Activated T-cell treated with anti-CD3 and anti-CD28 coated beads, Interleukin-2, amount 50 U/mL, for 72 hours (primary cell): ENCODE data around the gene ZNF775. TPM values are rescaled to one million over a fixed set of nuclear protein-coding genes. Genes with fewer than 3 reads are reported as not detected.
A peak's percentile ranks its signal among the peaks of the same experiment; 100 is the strongest.

Source experiments
- ATAC-seq, 2 donors: fragments of 150-1000 bp; cut with Tn5 transposase; replicated peaks in 1 of 2; 2 replicates each; pipeline ENCODE4 v1.10.0; 2021; ENCODE audit warnings: moderate library complexity in 2 of 2, mild to moderate bottlenecking in 1 of 2
- DNase-seq, 2 donors: peaks; one replicate each; pipeline ENCODE4 v3.0.0; 2021 to 2022; ENCODE audit warnings: mixed read lengths in 1 of 2
- H3K27ac Mint-ChIP-seq: one replicate; pipeline ENCODE4 v1.8.0; 2022; ENCODE audit warnings: mild to moderate bottlenecking, moderate library complexity, mixed read lengths
- H3K27me3 Mint-ChIP-seq: one replicate; pipeline ENCODE4 v1.8.0; 2022; ENCODE audit warnings: low read depth, mixed read lengths
- H3K36me3 Mint-ChIP-seq, 2 donors: one replicate each; pipeline ENCODE4 v1.8.0; 2022; ENCODE audit warnings: mixed read lengths in 2 of 2, mild to moderate bottlenecking in 1 of 2; ENCODE audit not compliant: insufficient read depth in 2 of 2
- H3K4me1 Mint-ChIP-seq: one replicate; pipeline ENCODE4 v1.8.0; 2022; ENCODE audit warnings: low read depth, mixed read lengths
- H3K4me3 Mint-ChIP-seq, 2 donors: one replicate each; pipeline ENCODE4 v1.8.0; 2022; ENCODE audit warnings: mild to moderate bottlenecking in 2 of 2, mixed read lengths in 2 of 2, moderate library complexity in 2 of 2
- H3K9me3 Mint-ChIP-seq, 2 donors: one replicate each; pipeline ENCODE4 v1.8.0; 2022; ENCODE audit warnings: mixed read lengths in 2 of 2
- total RNA-seq, 2 donors: library from RNA; stranded (reverse); gene quantifications; one replicate each; pipeline ENCODE4 v1.2.3, GENCODE V29; 2022

ZNF775 gene
- total RNA-seq, 2 donors from 2014 or later = 6.5 to 8.2 TPM

- Mint-ChIP-seq H3K27me3 (no peaks in the 10 kb centered on the region), H3K4me3 (no peak overlapping the region), H3K27ac (no peak overlapping the region), H3K9me3 (no peaks in the 10 kb centered on the region), H3K36me3 (no peaks in the 10 kb centered on the region), H3K4me1 (peaks cover 30% of the 10 kb centered on the region)
- ATAC-seq (no peak), DNase-seq (no peak)
These were observed 33.7 kb downstream of the ZNF775 start for GRCh38 chr7:150412518-150413488.

GRCh38 chr7:150413640-150414081, 34.5 kb downstream of the ZNF775 start:
- H3K4me1 Mint-ChIP-seq = peaks cover 28% of the 10 kb centered on the region
- no peak for ATAC-seq
- no peaks in the 10 kb centered on the region for H3K27me3 Mint-ChIP-seq
- no peaks in the 10 kb centered on the region for H3K36me3 Mint-ChIP-seq
- no peak overlapping the region for H3K4me3 Mint-ChIP-seq
- no peak for DNase-seq
- no peaks in the 10 kb centered on the region for H3K9me3 Mint-ChIP-seq
- no peak overlapping the region for H3K27ac Mint-ChIP-seq

GRCh38 chr7:150415161-150416153, 36.3 kb downstream of the ZNF775 start:
- H3K36me3 Mint-ChIP-seq = no peaks in the 10 kb centered on the region
- DNase-seq (no peak), ATAC-seq (no peak)
- no peak overlapping the region for H3K4me3 Mint-ChIP-seq
- no peaks in the 10 kb centered on the region for H3K27me3 Mint-ChIP-seq
- H3K4me1 Mint-ChIP-seq = peaks cover 20% of the 10 kb centered on the region
- H3K9me3 Mint-ChIP-seq = no peaks in the 10 kb centered on the region
- H3K27ac Mint-ChIP-seq = peak overlapping the region; percentile 84

- no peak overlapping the region for H3K27ac Mint-ChIP-seq
- peaks cover 27% of the 10 kb centered on the region for H3K4me1 Mint-ChIP-seq
- H3K4me3 Mint-ChIP-seq = no peak overlapping the region
- ATAC-seq (no peak), DNase-seq (no peak)
- H3K9me3 Mint-ChIP-seq = no peaks in the 10 kb centered on the region
- no peaks in the 10 kb centered on the region for H3K36me3 Mint-ChIP-seq
- no peaks in the 10 kb centered on the region for H3K27me3 Mint-ChIP-seq
These were observed 38.1 kb downstream of the ZNF775 start for GRCh38 chr7:150417239-150417638.

- no peak for DNase-seq
- peaks cover 22% of the 10 kb centered on the region for H3K4me1 Mint-ChIP-seq
- no peak overlapping the region for H3K27ac Mint-ChIP-seq
These were observed 38.7 kb downstream of the ZNF775 start for GRCh38 chr7:150417863-150418262.

GRCh38 chr7:150420242-150420641, 41.1 kb downstream of the ZNF775 start:
- H3K9me3 Mint-ChIP-seq = peaks cover 0 to 1% of the 10 kb centered on the region in 2 donors
- ATAC-seq = no peak
- H3K4me1 Mint-ChIP-seq = peaks cover 8% of the 10 kb centered on the region
- no peaks in the 10 kb centered on the region for H3K36me3 Mint-ChIP-seq
- no peak overlapping the region for H3K4me3 Mint-ChIP-seq
- H3K27ac Mint-ChIP-seq = no peak overlapping the region
- no peaks in the 10 kb centered on the region for H3K27me3 Mint-ChIP-seq
- no peak for DNase-seq

More at GRCh38 chr7:150417863-150418262, 38.7 kb downstream of the ZNF775 start:
- no peak for ATAC-seq
- Mint-ChIP-seq H3K4me3 (no peak overlapping the region), H3K27me3 (no peaks in the 10 kb centered on the region), H3K36me3 (no peaks in the 10 kb centered on the region), H3K9me3 (no peaks in the 10 kb centered on the region)

GRCh38 chr7:150420987-150421674, 42.0 kb downstream of the ZNF775 start:
- peak; percentile 100 for ATAC-seq
- Mint-ChIP-seq H3K9me3 (peaks cover 0 to 1% of the 10 kb centered on the region in 2 donors), H3K27me3 (no peaks in the 10 kb centered on the region), H3K36me3 (no peaks in the 10 kb centered on the region), H3K4me3 (peak overlapping the region; percentile 35 to 87), H3K4me1 (peaks cover 8% of the 10 kb centered on the region), H3K27ac (peak overlapping the region; percentile 81)
- peak; percentile 88 to 89 for DNase-seq

- H3K36me3 Mint-ChIP-seq = no peaks in the 10 kb centered on the region
- no peaks in the 10 kb centered on the region for H3K27me3 Mint-ChIP-seq
- H3K4me1 Mint-ChIP-seq = peaks cover 8% of the 10 kb centered on the region
- ATAC-seq (no peak), DNase-seq (no peak)
- H3K27ac Mint-ChIP-seq = no peak overlapping the region
- no peak overlapping the region for H3K4me3 Mint-ChIP-seq
- H3K9me3 Mint-ChIP-seq = peaks cover 0 to 1% of the 10 kb centered on the region in 2 donors
These were observed 42.7 kb downstream of the ZNF775 start for GRCh38 chr7:150421831-150422230.

GRCh38 chr7:150425670-150426069, 46.5 kb downstream of the ZNF775 start:
- Mint-ChIP-seq H3K9me3 (peaks cover 0 to 1% of the 10 kb centered on the region in 2 donors), H3K27ac (no peak overlapping the region), H3K4me3 (no peak overlapping the region), H3K36me3 (no peaks in the 10 kb centered on the region), H3K27me3 (no peaks in the 10 kb centered on the region), H3K4me1 (peaks cover 31% of the 10 kb centered on the region)
- DNase-seq = no peak
- ATAC-seq = no peak

GRCh38 chr7:150428671-150429451, 49.7 kb downstream of the ZNF775 start:
- ATAC-seq (peak; percentile 90 to 96), DNase-seq (peak; percentile 64 to 77)
- Mint-ChIP-seq H3K4me3 (peak overlapping the region; percentile 11 to 66), H3K27me3 (no peaks in the 10 kb centered on the region), H3K27ac (no peak overlapping the region), H3K9me3 (peaks cover 0 to 1% of the 10 kb centered on the region in 2 donors), H3K4me1 (peaks cover 41% of the 10 kb centered on the region), H3K36me3 (no peaks in the 10 kb centered on the region)

- no peak overlapping the region for H3K4me3 Mint-ChIP-seq
- ATAC-seq = no peak
- H3K27ac Mint-ChIP-seq = no peak overlapping the region
- H3K9me3 Mint-ChIP-seq = peaks cover 0 to 1% of the 10 kb centered on the region in 2 donors
- H3K36me3 Mint-ChIP-seq = no peaks in the 10 kb centered on the region
- no peaks in the 10 kb centered on the region for H3K27me3 Mint-ChIP-seq
- no peak for DNase-seq
- H3K4me1 Mint-ChIP-seq = peaks cover 48% of the 10 kb centered on the region
These were observed 50.6 kb downstream of the ZNF775 start for GRCh38 chr7:150429699-150430098.
